ENCODE measurements around the gene HOXD1.
A peak's percentile ranks its signal among the peaks of the same experiment; 100 is the strongest.

The HOXD1 gene

DNA sequence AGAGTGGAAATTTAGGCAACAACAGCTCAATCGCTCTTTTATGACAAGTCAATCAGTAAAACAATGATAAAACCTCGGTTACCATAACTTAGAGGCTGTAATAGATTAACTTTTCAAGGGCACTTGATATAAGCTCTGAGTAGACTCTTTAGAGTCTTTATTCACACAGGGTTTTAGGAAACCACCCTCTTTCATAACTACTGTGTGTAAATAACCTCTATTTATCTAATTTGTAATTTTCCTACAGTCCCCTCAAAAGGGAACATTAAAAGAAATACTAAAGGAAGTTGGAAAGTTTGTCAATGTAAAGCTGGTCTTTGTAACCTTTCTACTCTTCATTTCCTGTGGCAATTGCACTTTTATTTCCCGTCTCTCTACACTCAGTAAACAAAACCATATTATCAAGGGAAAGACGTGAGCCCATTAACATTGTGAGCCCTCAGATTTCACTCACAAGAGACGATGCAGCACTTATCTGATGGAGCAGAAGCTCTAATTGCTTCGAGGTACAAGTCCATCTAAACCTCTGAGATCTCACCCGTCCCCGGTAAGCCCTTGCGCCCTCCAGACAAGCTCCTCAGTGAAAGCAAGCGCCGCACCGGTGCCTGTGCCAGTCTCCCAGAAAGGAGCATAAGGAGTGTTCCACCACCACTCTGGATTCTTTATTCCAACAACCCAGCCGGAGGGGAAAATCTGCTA lies 1.1 kb upstream of the HOXD1 start:
- no peak for DNase-seq

GRCh38 chr2:176188774-176189680 lies 559 bp downstream of the HOXD1 start:
- no peak for DNase-seq

GRCh38 chr2:176189681-176190641 lies 1.5 kb downstream of the HOXD1 start:
- peak in 1 of 3 donors; percentile 10 for DNase-seq

- DNase-seq: no peak
Observed at GRCh38 chr2:176192351-176192750, 3.9 kb downstream of the HOXD1 start.

DNA sequence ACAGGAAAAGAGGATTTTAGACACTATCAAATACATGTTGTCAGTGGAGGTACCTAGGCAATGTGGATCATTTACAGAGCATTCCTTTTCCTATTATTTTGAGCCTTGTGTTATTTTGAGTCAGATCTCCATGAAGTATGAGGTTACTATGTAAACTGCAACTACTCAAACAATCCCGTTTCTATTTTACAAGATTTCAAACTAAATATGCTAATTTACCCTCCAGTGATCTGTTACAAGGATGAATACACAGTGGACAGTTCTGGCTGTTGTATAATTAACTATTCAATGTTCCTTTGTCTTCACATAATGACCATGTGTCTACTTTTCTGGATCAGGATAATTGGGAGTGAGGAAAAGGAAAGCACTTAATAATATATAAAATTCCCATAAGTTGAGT lies 4.6 kb downstream of the HOXD1 start:
- DNase-seq: no peak

DNA sequence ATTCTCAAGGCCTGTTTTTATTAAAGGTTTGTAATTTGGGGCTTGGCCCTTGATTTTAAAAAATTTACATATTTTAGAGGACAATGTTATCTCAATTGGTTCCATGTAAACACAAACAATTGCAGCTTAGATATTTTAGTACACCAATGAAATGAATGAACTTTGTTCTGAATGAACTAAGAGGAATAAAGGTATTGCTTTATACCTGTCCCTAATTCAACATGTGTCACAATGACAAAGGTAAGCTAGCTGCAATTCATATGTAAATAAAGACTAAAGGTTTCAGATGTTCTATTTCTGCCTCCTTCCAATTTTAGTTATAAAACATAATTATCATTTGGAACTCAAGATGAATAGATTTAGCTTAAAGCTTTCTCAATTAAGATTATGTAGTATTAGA lies 11.4 kb downstream of the HOXD1 start:
- DNase-seq: no peak

- no peak for DNase-seq
Observed at GRCh38 chr2:176200971-176201370, 12.5 kb downstream of the HOXD1 start.

GRCh38 chr2:176202491-176202890 lies 14.0 kb downstream of the HOXD1 start:
- no peak for DNase-seq

DNA sequence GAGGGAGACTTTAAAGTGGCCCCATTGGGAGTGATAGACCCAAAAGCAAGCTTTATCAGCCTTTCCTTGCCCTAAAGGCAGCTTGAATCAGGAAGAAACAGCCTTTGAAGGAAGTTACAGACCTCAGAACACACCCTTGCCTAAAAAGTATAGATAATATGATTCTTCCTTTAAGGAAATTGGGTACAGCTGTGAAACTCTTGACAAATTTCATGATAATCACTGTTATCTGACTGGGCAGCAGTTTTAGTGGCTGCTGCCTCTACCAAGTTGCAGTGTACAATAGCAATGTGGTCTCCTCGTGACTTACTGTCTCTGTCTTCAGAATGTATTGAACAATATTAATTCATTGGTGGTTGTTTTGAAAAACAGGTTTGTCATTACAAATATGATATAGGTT lies 16.7 kb downstream of the HOXD1 start:
- DNase-seq: no peak

DNA sequence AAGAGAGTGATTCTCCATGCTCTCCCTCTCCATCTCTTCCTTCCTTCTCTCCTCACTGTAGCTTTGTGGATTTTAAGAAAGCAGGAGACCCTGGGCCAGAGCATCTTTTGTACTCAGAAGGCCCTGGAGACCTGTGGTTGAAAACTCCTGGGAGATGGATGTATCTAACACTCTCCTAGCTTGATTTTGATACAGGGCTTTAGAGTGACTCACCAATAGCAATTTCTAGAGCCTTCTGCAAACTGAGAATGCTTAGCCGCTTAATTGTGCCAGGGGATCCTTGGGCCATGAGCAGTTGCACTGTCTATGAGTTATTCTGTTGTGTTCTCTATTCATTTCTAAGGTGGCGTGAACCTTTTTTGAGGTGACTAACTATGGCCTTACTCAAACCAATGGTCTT lies 17.7 kb downstream of the HOXD1 start:
- DNase-seq: no peak

DNA sequence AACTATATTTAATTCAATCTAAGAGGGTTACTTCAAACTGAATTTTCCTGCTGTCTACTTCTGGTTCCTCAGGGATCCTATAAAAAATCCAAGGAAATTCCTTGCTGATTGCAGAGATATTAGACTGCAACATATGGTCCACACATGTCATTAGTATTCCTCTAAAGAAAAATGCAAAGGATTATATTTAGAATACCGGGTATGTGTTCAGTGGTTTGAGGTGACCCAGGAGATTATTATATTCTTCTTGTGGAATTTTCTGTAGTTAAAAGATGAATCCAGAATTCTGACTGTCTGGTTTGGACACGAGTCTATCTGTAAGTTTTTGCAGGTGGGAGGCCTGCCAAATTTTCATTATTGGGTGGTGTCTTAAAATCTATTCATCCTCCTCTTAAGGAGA lies 18.2 kb downstream of the HOXD1 start:
- DNase-seq: no peak

- no peak for DNase-seq
Observed at GRCh38 chr2:176211110-176211509, 22.6 kb downstream of the HOXD1 start.

DNA sequence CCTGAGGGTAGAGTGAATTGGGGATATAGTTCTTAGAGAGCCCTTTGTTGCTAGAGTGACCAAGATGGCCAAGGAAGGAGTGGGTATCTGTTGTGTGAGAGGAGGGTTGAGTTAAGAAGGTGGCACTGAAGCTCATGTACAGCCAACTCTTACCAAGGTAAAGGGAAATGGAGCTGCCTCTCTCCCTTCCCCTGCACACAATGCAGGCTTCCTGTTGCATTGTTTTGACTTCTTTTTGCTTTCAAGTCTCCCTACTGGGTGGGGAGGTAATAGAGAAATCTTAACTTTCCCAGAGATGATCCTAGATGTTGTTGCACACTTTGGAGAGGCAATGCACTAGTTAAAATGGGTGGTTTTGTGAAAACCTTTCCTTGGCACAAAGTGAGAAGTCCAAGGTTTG lies 23.8 kb downstream of the HOXD1 start:
- DNase-seq: no peak

DNA sequence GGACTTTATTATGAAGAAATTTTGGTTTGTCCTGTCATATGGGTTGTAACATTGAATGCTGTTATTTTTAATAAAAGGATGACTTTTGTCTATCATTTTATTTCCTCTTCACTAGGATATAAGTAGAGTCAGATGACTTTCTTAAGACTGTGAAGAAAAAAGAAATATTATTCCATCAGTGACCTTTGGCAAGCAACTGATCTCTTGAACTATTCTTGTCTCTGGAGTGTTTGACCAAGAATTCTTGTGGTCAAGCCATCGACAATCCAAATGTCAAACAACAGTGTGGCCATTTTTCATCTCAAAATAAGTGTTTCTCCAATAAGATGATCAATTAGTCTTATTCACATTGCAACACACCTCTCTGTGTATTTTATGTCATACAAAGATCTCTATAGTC lies 24.9 kb downstream of the HOXD1 start:
- no peak for DNase-seq

DNA sequence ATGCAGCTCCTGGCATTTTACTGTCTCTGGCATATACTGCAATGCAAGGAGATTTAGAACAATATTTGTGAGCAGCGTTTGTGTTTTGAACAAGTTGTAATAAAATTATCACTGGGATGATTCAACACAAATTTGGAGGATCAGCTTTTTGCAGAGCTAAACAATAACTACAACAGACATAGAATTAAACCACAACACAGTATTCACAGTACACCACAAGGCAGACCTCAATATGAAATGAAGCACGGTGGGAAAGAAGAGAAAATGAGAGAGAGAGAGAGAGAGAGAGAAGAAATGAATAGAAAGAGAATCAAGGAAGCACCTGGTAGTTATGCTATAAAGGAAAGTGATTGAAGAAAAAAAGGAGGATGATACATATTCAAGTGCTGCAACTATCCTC lies 39.4 kb downstream of the HOXD1 start:
- DNase-seq: no peak

- DNase-seq: no peak
Observed at GRCh38 chr2:176234156-176234555, 45.7 kb downstream of the HOXD1 start.

DNA sequence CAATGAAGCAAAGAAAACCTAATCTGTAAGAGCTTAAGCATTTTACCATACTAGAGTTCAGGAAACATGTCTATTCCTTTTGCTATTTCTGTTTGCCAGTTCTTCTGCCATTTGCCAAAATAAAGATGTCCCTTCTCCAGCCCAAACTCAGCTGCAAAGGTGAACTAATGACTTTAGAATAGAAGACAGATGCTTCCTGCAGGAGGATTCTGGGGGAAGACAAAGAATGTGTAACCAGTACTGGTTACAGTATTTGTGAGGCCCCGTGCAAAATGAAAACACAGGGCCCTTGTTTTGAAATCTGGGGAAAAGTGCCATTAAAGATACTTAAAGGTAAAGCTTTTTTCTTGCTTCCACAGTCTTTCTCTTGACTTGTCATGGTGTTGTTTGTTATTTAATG lies 46.5 kb downstream of the HOXD1 start:
- DNase-seq: no peak

DNA sequence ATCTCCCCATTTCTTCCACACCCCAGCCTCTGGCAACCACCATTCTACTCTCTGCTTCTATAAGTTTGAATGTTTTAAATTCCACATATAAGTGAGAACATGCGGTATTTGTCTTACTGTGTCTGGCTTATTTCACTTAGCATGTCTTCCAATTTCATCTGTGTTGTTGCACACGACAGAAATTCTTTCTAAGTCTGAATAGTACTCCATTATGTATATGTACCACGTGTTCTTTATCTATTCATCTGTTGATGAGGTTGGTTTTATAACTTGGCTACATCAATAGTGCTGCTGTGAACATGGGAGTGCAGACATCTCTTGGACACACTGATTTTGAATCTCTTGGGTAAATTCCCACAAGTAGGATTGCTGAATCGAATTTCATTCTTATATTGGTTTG lies 49.0 kb downstream of the HOXD1 start:
- no peak for DNase-seq

DNA sequence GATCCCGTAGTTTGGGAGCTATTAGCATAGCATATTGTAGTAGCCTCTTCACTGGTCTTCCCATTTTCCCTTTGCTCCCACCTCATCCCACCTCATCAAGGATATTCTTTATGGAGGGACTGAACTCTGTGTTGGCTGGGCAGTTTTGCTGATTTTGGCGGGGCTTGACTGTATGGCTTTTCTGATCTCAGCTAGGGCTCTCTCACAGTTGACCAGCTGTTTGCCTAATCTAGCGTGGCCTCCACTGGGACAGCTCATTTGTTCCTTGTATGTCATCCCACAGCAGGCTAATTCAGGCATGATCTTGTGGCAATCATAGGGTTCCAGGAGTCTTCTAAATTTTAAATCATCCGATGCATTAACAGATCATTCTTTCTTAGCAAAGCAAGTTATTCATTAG lies 50.6 kb downstream of the HOXD1 start:
- DNase-seq: no peak

DNA sequence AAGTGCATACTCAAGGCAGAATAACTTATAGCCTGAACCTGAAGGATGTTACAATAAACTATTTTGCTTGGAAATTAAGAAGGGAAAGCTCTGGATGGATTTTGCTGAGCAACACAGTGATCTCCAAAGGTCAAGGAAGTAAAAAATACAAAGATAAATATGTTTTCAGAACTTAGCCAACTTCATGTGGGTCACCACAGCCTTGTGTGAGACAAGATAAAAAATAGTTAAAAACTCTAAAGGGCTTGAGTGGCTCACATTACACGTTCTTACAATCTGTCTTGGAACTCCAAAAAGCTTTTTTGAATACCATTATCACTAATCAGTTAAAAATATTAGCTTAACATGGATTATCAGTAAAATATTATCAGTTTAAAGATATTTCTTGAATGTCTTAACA lies 51.8 kb downstream of the HOXD1 start:
- no peak for DNase-seq
